Ascending aorta (tissue), 2 donors: ENCODE data around the gene ANKRD29. TPM values are rescaled to one million over a fixed set of nuclear protein-coding genes. Genes with fewer than 3 reads are reported as not detected.
"Not testable (repeated sequence)": the region's sequence is repeated elsewhere in the genome, so short reads cannot be mapped to it uniquely, and the experiment has no call there.

Experiments used
- DNase-seq, 2 donors: peaks; one replicate each; pipeline ENCODE4 v3.0.0-alpha.2; 2019; ENCODE audit warnings: low spot score in 2 of 2
- H3K27ac ChIP-seq, 2 donors: fragments of 200-600 bp; sonication (generic); one replicate each; pipeline ENCODE4 v1.5.1; 2016 to 2017; ENCODE audit warnings: mild to moderate bottlenecking in 1 of 2
- H3K27me3 ChIP-seq: fragments of 200-600 bp; sonication (generic); one replicate; pipeline ENCODE4 v1.5.1; 2017
- H3K36me3 ChIP-seq, 2 donors: fragments of 200-600 bp; sonication (generic); one replicate each; pipeline ENCODE4 v1.5.1; 2016
- H3K4me1 ChIP-seq, 2 donors: fragments of 200-600 bp; sonication (generic); one replicate each; pipeline ENCODE4 v1.5.1; 2016 to 2017; ENCODE audit warnings: mild to moderate bottlenecking in 1 of 2
- H3K4me3 ChIP-seq, 2 donors: fragments of 200-600 bp; sonication (generic); one replicate each; pipeline ENCODE4 v1.5.1; 2016 to 2017; ENCODE audit warnings: mild to moderate bottlenecking in 1 of 2
- H3K9me3 ChIP-seq, 2 donors: fragments of 200-600 bp; sonication (generic); one replicate each; pipeline ENCODE4 v1.5.1; 2016
- CTCF ChIP-seq, 3 experiments: fragments of 200-600 bp in 2 of 3; fragments of 450-650 bp in 1 of 3; sonication (generic) in 2 of 3; IDR thresholded peaks; one replicate each; pipeline ENCODE4 v1.5.1; 2016 to 2019; ENCODE audit warnings: antibody characterized with exemption in 3 of 3, mild to moderate bottlenecking in 1 of 3, moderate library complexity in 1 of 3
- intact Hi-C: fragments of 100-400 bp; cut with DNase I; formaldehyde crosslinking; loops from one replicate; pipeline ENCODE4 v1.15.1; 2023
- total RNA-seq: library from RNA; depleted of rRNA; stranded (reverse); fragments of >200 nt; gene quantifications from one replicate; pipeline ENCODE4 v1.1.0, GENCODE V29; 2016

The ANKRD29 gene
- total RNA-seq, 1 donor from 2014 or later: 118 TPM

DNA sequence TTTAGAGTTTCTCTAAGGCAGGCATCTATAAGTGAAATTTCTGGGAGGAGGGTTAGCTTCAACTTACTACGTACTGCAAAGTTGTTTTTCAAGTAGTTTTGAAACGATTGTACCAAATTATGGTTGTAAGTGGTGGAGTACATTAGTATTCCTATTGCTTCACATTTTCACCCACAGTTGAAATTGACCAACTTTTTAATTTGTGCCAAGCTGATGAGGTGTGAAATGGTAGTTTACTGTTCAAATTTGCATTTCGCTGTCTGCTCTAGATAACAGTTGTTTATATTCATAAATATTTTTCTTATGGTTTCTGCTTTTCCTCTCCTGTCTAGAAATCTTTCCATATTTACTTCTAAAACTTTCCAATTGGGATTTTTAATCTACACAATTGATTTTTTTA lies 95.0 kb downstream of the ANKRD29 start:
- TF ChIP-seq CTCF (IDR thresholded peaks at IDR 0.05): no peak
- Histone ChIP-seq H3K4me3 (no peak overlapping the region), H3K27ac (no peak overlapping the region), H3K36me3 (peaks cover 29 to 90% of the 10 kb centered on the region in 2 donors), H3K4me1 (no peaks in the 10 kb centered on the region), H3K9me3 (no peaks in the 10 kb centered on the region), H3K27me3 (no peaks in the 10 kb centered on the region)
- intact Hi-C loops: no loop called here
- DNase-seq: no peak

DNA sequence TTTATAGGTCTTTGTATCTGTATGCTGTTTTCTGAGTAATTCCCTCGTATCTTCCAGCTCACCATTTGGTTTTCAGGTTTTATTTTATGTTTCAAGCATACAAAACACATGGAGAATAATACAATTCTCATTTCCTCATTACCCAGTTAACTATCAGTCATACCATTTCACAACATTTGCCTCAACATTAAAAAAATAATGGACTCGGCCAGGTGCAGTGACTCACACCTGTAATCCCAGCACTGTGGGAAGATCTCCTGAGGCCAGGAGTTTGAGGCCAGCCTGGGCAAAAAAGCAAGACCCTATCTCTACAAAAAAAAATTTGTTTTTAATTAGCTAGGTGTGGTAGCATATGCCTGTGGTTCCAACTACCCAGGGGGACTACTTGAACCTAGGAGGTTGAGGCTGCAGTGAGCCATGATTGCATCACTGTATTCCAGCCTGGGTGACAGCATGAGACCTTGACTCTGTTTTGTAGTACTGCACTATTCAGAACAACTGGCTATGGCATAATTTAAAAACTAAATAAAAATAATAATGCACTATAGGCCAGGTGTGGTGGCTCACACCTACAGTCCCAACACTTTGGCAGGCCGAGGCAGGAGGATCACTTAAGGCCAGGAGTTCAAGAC lies 96.7 kb downstream of the ANKRD29 start:
- H3K36me3 ChIP-seq: peaks cover 36 to 88% of the 10 kb centered on the region in 2 donors
- H3K9me3 ChIP-seq: no peaks in the 10 kb centered on the region
- no peak for DNase-seq
- H3K4me3 ChIP-seq: no peak overlapping the region
- H3K27ac ChIP-seq: no peak overlapping the region
- no peaks in the 10 kb centered on the region for H3K27me3 ChIP-seq
- TF ChIP-seq CTCF (IDR thresholded peaks at IDR 0.05): no peak
- H3K4me1 ChIP-seq: no peaks in the 10 kb centered on the region
- intact Hi-C loops: no loop called here

- no peak for TF ChIP-seq CTCF (IDR thresholded peaks at IDR 0.05)
These were observed 99.2 kb downstream of the ANKRD29 start for GRCh38 chr18:23563377-23564043.

GRCh38 chr18:23560186-23560585 lies 102.5 kb downstream of the ANKRD29 start:
- Histone ChIP-seq H3K27me3 (no peaks in the 10 kb centered on the region), H3K4me1 (no peaks in the 10 kb centered on the region), H3K27ac (no peak overlapping the region), H3K36me3 (peaks cover 60 to 87% of the 10 kb centered on the region in 2 donors), H3K4me3 (no peak overlapping the region), H3K9me3 (no peaks in the 10 kb centered on the region)
- DNase-seq: no peak
- intact Hi-C loops: no loop called here
- TF ChIP-seq CTCF (IDR thresholded peaks at IDR 0.05): no peak

More at GRCh38 chr18:23563377-23564043, 99.2 kb downstream of the ANKRD29 start:
- H3K4me3 ChIP-seq: no peak overlapping the region
- H3K9me3 ChIP-seq: no peaks in the 10 kb centered on the region
- intact Hi-C loops: no loop called here
- peaks cover 45 to 85% of the 10 kb centered on the region in 2 donors for H3K36me3 ChIP-seq
- no peaks in the 10 kb centered on the region for H3K4me1 ChIP-seq
- no peaks in the 10 kb centered on the region for H3K27me3 ChIP-seq
- H3K27ac ChIP-seq: no peak overlapping the region
- no peak for DNase-seq

- H3K27ac ChIP-seq, intact Hi-C loops, DNase-seq, H3K9me3 ChIP-seq, H3K4me3 ChIP-seq, H3K27me3 ChIP-seq, H3K4me1 ChIP-seq: not testable (repeated sequence)
- H3K36me3 ChIP-seq: peaks cover 72 to 93% of the 10 kb centered on the region in 2 donors
These were observed 105.2 kb downstream of the ANKRD29 start for GRCh38 chr18:23557511-23557910.

DNA sequence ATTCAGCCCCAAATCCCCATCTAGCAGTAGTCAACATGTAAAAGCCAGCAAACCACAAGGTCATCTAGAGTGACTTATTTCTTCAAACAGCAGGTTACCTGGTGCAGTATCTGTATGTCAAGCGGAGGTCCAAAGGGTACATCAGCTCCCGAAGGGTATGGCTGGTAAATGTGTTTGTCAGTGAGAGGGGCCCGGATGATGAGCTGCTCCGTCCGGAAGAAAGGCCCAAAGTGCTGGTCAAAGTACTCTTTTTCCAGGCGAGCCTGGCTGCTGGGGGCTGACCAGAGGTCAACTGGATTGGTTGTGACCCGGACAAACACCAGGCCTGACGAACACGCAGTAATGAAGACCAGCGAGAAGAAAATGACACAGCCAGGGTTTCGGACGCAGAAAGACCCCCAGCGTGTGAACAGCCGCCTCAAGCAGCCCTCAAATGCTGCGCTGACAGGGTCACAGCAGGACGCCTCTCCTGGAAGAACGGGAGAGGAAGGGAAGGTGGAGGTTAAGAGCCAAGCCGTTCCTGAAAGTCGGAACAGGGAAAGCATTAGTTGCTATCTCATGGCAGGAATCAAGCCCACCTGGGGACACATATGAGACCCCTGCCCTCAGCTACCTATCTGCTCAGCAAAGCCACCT lies 106.4 kb downstream of the ANKRD29 start:
- Histone ChIP-seq H3K27ac (no peak overlapping the region), H3K4me1 (no peaks in the 10 kb centered on the region), H3K9me3 (no peaks in the 10 kb centered on the region), H3K4me3 (no peak overlapping the region), H3K36me3 (peaks cover 75 to 96% of the 10 kb centered on the region in 2 donors), H3K27me3 (no peaks in the 10 kb centered on the region)
- no peak for TF ChIP-seq CTCF (IDR thresholded peaks at IDR 0.05)
- intact Hi-C loops: no loop called here
- DNase-seq: no peak
